Measurements from ENCODE around the gene NTF3.

DNA sequence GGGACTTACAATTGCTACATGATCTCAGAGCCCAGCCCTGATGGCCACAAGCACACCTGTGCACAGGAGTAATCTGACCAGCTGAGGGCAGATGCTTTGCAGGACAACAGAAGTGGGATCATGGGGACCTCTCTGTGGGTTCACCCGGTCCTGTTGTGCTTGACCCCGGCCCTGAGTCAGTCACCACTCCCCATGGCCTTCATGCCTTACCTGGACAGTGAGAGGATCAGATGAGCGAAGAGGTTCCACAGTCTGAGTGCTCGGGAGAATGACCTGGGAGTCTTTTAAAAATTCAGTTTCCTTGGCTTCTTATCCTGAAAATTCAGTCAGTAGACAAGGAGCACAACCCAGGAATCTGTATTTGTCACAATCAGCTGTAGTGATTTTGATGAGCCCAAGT lies 88.1 kb downstream of the NTF3 start:
- TF ChIP-seq, protein P1, sequence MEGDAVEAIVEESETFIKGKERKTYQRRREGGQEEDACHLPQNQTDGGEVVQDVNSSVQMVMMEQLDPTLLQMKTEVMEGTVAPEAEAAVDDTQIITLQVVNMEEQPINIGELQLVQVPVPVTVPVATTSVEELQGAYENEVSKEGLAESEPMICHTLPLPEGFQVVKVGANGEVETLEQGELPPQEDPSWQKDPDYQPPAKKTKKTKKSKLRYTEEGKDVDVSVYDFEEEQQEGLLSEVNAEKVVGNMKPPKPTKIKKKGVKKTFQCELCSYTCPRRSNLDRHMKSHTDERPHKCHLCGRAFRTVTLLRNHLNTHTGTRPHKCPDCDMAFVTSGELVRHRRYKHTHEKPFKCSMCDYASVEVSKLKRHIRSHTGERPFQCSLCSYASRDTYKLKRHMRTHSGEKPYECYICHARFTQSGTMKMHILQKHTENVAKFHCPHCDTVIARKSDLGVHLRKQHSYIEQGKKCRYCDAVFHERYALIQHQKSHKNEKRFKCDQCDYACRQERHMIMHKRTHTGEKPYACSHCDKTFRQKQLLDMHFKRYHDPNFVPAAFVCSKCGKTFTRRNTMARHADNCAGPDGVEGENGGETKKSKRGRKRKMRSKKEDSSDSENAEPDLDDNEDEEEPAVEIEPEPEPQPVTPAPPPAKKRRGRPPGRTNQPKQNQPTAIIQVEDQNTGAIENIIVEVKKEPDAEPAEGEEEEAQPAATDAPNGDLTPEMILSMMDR (IDR thresholded peaks at IDR 0.05): no peak
- no peak for TF ChIP-seq POLR2AphosphoS5 (IDR thresholded peaks at IDR 0.05; ENCODE audit: low read depth, low read length)
- TF ChIP-seq, protein P2, sequence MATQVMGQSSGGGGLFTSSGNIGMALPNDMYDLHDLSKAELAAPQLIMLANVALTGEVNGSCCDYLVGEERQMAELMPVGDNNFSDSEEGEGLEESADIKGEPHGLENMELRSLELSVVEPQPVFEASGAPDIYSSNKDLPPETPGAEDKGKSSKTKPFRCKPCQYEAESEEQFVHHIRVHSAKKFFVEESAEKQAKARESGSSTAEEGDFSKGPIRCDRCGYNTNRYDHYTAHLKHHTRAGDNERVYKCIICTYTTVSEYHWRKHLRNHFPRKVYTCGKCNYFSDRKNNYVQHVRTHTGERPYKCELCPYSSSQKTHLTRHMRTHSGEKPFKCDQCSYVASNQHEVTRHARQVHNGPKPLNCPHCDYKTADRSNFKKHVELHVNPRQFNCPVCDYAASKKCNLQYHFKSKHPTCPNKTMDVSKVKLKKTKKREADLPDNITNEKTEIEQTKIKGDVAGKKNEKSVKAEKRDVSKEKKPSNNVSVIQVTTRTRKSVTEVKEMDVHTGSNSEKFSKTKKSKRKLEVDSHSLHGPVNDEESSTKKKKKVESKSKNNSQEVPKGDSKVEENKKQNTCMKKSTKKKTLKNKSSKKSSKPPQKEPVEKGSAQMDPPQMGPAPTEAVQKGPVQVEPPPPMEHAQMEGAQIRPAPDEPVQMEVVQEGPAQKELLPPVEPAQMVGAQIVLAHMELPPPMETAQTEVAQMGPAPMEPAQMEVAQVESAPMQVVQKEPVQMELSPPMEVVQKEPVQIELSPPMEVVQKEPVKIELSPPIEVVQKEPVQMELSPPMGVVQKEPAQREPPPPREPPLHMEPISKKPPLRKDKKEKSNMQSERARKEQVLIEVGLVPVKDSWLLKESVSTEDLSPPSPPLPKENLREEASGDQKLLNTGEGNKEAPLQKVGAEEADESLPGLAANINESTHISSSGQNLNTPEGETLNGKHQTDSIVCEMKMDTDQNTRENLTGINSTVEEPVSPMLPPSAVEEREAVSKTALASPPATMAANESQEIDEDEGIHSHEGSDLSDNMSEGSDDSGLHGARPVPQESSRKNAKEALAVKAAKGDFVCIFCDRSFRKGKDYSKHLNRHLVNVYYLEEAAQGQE (IDR thresholded peaks at IDR 0.05; ENCODE audit: insufficient read depth in 1 of 2, low read depth in 2 of 2, low read length in 1 of 2): no peak

All from Panc1 (cell line).